HG03432 (cell line): ENCODE measurements around the gene CNRIP1.
"Not testable (repeated sequence)": the region's sequence is repeated elsewhere in the genome, so short reads cannot be mapped to it uniquely, and the experiment has no call there.

Experiments
- ATAC-seq: cut with Tn5 transposase; IDR thresholded peaks from one replicate; pipeline ENCODE4 v1.9.1; 2021; ENCODE audit warnings: mild to moderate bottlenecking, moderate library complexity; ENCODE audit not compliant: unreplicated experiment

The CNRIP1 gene, protein sequence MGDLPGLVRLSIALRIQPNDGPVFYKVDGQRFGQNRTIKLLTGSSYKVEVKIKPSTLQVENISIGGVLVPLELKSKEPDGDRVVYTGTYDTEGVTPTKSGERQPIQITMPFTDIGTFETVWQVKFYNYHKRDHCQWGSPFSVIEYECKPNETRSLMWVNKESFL

DNA sequence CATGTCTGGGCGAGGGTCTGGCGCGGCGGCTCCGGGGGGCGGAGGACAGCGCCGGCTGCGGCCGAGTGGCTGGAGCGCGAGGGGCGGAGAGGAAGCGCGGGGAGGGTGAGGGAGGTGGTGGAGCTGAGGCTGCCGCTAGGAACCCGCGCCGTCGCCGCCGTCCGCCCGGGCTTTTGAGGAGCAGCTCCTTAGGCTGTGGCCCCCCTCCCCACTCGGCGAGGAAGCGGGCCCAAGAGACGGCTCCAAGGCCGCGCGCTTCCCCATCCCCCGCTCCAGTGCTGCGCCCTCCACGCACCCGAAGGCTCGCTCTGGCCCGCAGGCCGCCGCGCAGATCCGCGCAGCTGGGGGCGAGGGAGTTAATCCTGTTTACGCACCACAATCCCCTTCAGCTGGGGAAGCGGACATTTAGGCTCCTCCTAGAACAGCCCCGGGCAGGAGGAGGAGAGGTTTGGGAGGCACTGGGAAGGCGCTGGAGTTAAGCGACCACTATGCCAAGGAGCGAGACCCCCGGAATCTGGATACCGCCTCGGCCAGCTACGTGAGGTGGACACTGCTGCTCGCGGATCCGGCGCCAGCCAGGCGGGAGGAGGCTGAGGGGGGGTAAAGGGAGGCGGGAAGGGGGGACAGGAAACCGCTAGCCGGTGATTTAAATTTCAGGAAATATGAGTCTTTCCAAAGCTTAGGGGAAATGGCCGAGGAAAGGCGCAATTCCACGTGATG lies at the start of gene CNRIP1:
CNRIP1 (minus strand) TSS at position 552 of the 720 bp plus-strand sequence; CDS start at position 3, 549 bp downstream.
- peak; percentile 37 for ATAC-seq

DNA sequence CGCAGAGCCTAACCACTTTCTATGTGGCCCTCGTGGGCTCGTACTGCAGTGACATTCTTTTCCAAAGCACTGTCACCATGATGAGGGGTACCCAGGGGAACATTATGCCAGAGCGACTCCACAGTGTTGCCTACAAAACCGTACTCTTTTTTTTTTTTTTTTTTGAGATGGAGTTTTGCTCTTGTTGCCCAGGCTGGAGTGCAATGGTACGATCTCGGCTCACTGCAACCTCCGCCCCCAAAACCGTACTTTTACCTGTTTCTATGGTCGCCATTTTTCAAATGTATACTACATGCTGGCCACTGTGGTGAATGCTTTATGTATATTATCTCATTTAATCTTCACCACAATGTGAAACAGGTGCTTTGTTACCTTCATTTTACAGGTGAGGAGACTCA lies 49.6 kb upstream of the CNRIP1 start:
- ATAC-seq = no peak

DNA sequence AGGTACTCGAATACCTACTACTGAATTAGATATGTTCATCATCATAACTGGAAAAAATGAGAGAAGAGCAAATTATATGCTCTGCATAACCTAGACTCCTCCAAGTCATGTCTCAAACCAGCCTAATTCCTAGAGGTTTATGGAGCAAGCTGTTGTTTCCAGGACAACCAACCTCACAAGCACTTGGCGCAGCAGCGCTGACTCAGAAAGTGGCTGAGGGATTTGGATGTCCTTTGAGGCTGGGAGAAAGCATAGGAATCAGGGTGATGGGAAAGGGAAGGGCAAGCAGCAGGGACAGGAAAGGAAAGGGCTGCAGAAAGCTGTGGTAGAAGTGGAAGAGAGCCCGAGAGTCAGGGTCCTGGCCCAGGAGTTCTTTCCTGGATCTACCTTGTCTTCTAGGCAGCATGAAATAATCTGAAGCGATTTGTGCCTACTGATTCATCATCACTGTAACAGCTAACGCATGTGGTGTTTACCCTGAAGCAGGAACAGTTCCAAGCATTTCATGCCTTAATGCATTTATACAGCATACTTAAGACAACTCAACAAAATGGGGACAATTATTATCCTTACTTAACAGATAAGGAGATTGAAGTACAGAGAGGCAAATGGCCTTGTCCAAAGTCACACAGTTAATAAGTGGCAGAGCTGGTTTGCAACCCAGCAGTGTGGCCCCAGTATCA lies 49.0 kb upstream of the CNRIP1 start:
- ATAC-seq = no peak

DNA sequence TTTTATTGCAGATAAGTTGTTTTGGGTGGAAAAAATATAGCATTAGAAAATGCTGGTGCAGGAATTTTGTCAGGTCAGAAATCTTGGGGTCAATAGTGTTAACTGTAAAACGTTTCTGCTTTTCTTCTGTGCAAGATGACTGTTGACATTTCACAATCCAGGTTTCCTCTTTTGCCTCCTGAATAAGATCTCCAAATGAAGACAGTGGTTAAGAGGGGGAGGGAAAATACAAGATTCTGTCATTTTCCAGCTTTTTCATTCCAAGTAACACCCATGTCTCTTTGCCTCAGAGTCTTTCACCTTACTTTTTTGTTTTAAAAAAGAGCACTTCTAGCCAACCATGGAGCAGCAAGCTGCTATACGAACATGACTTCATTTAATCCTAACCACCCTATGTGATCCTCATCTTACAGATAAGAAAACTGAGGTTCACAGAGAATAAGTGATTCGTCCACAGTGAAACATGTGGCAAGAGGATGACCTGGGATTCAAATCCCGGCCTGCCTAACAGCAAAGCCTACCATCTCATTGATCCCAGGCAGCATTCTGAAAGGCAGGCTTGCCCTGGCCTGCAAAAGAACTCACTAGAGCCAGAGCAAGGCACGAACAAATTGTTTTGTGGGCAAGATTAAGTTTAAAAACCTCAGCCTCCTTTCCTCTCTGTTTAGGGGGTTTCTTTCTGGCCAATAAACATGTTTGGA lies 48.4 kb upstream of the CNRIP1 start:
- ATAC-seq = no peak

DNA sequence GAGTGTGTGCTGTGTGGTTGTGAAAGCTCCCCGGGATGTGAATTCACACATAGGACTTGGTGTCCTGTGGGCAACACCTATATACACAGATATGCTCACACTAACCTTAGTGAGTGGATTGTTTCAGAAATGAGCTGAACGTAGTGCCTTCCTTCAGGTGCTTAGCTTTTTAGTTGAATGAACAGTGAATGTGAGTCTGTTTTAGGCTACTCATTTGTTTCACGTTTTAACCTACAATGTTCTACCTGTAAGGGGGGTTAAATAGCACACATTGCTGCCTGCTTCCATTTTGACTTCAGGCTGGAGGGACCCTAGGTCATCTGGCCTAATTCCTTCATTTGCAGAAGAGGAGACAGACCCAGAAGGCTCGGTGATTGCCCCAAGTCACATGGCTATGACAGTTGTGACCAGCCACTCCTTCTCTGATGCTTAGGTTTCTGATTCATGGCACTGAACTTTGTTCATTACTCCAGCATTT lies 46.4 kb upstream of the CNRIP1 start:
- peak; percentile 49 for ATAC-seq

DNA sequence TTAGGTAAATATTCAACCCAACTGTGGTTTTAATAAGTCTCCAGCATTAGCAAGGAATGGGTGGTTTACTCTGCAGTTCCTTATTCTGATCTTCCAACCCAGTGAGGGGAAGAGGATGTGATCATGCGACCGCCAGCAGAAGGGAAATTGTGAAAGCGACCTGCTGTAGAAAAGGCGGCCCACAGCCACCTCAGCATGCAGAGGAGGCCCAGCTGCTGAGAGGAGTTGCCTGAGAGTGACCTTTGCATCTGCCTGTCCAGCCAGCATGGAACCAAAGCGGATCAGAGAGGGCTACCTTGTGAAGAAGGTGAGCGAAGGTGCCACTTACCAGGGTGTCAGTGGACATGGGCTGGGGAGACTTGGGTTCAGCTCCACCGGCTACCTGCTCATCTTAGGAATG lies 45.3 kb upstream of the CNRIP1 start, which contains the start of gene PLEK:
PLEK (plus strand) TSS at position 196 of the 400 bp plus-strand sequence; CDS start at position 266, 70 bp downstream.
- ATAC-seq = peak; percentile 67

DNA sequence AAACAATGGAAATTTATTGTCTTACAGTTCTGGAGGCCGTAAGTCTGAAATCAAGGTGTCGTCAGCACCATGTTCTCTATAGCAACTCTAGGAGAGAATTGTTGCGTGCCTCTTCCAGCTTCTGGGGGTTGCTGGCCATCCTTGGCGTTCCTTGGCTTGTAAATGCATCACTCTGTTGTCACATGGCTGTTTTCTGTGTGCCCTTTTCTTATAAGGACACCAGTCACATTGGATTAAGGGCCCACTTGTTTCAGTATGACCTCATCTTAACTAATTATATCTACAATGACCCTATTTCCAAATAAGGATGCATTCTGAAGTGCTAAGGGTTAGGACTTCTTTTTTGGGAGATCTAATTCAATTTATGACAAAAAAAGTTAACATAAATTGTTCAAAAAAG lies 44.0 kb upstream of the CNRIP1 start:
- ATAC-seq = no peak

DNA sequence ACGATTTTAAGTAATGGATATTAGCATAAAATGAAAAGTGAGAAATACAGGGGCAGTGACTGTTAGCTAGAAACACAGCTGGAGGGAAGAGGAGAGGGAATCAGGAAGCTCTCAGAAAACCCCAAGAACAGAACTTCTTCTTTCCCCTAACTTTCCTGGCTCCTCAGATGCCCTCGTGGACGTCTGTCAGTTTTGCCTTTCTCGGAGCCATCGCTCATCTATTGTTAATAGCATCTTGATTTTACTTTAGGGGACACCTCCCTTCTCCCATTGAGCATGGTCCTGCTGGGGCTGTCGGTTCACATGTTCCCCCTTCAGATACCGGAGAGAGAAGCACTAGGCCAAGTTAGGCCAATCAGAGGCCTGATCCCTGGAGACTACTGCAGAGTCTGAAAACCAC lies 43.0 kb upstream of the CNRIP1 start:
- no peak for ATAC-seq

DNA sequence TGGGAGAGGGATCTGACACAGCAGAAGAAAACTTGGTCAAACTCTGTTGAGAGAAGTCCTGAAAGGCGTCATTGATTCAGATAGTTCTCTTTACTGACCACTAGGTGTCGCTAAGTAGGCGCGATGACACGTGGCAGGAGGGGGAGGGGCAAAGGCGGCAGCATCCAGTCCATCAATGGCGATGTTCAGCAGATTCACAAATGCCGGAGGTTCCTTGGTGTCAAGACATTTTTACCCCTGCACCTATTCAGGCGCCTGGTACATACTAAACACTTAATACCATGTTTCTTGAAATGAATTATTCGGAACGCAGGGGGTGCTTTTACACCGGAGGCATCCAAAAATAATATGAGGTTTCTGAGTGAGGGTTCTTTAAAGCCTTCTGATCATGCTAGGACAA lies 42.3 kb upstream of the CNRIP1 start:
- ATAC-seq = peak; percentile 50

DNA sequence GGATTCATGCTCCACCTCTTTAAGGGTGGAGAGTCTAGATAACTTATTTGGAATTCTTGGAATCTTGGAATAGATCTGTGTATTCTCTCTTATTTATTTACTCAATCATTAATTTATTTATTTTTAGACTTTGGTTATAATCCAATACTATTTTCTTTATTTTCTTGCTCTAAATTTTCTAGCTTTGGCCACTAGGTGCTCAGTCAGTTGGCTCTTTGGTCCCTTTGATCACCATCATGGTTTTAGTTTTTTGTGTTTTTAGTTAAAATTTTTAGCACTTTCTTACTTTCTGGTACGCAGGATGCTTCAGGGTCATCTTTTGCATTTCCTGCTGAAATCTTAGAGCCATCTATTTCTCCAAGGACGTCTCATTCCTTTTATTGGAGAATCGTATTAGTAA lies 40.1 kb upstream of the CNRIP1 start:
- no peak for ATAC-seq

DNA sequence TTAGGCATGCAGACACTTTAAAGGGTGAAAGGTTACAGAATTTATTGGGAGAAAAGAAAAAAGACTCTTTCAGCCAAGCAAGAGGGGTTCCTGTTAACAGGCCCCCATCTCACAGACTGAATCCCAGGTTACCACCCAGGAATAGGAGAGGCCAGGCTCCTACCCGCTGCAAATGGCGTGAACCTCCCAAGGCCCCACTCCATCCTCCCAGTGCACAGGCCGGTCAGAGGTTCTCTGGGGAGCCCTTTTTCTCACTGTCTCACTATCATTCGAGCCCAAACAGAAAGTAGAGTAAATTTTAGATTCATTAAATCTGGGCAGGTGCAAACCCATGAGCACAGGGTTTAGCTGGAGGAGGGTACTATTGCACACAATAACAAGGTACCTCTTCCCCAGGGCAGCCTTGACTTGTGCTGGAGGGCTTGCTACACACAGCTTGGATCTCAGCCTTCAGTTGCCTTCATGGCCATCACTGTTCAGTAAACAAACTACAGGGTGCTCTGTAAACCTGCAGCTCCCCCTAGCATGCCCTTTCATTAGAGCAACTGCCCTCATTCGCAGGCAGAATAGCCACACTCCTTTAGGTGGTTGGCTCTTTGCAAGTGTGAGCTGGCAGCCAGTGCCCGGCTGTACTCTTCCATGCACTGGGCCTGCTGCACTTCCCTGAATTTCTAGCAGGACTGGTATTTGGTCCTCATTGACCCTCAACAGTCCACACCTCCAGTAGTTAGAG lies 38.0 kb upstream of the CNRIP1 start:
- peak; percentile 69 for ATAC-seq

DNA sequence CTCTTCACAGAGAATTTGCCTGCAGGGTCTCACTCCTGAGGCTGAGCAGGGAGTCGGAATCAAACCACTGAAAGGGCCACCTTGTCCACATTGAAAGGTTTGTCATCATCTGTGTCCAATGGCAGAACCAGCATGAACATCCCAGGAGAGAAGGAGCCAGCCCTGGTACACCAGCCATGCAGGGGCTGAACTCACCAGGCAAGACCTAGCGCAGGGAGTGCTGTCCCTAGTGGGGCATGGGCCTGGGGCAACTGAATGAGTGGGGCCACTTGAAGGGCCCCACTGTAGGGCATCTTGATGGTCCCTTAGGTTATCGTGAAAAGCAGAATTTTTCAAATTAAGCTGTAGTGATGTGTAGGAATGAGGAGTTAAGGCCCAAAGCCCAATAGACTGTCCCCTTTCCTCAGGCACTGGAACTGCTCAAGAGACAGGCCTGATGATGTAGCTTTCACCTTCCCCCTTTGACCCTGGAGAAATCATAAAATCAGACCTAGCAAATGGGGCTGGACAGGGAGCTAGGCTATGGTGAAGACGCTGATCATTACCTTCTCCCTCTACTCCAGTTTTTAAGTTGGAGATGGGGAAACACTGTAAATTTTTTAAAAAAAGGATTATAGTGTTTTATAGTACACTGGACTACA lies 37.0 kb upstream of the CNRIP1 start:
- ATAC-seq = no peak

DNA sequence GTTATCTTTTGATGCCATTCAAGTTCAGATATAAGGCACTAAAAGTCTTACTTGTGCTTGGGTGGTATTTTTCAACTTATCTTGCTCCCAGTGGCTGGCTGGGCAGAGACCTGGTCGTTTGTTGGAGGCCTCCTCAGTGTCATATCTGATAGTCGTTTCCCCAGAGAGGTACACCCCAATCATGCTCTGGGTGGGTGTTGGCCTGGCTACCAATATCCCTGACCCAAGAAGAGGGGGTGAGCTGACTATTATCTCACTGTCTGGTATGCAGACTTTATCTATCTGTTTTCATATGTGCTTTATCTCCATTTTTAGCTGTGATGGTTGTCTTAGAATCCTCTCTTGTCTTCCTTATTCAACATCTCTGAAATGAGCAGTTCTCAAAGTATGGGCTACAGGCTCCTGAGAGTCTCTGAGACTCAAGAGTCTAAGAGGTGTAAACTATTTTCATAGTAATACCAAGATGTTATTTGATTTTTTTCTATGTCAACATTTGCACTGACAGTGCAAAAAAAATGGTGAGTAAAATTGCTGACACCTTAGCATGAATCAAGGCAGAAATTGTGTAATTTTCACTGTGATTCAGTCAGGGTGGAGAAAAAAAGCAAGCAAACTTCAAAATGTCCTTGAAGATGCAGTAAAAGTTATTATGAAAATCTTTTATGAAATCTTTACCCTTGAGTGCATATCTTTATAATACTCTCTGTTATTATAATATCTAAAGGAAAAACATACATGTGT lies 33.1 kb upstream of the CNRIP1 start:
- ATAC-seq = no peak

DNA sequence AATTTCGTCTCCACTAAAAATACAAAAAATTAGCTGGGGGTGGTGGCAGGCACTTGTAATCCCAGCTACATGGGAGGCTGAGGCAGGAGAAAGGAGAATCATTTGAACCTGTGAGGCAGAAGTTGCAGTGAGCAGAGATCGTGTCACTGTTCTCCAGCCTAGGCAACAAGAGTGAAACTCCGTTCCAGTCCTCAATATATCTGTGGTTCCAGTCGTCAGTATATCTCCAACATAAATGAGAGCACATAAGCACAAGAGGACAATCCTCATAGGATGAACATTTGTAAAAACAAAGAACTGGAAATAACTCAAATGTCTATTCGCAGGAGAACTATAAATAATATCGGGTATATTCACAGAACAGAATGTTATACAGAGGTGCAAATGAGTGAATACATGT lies 32.2 kb upstream of the CNRIP1 start:
- no peak for ATAC-seq

DNA sequence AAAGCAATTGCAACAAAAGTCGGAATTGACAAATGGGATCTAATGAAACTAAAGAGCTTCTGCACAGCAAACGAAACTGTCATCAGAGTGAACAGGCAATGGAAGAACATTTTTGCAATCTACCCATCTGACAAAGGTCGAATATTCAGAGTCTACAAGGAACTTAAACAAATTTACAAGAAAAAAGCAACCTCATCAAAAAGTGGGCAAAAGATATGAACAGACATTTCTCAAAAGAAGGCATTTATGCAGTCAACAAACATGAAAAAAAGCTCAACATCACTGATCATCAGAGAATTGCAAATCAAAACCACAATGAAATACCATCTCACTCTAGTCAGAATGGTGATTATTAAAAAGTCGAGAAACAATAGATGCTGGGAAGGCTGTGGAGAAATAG lies 29.3 kb upstream of the CNRIP1 start:
- ATAC-seq = not testable (repeated sequence)

DNA sequence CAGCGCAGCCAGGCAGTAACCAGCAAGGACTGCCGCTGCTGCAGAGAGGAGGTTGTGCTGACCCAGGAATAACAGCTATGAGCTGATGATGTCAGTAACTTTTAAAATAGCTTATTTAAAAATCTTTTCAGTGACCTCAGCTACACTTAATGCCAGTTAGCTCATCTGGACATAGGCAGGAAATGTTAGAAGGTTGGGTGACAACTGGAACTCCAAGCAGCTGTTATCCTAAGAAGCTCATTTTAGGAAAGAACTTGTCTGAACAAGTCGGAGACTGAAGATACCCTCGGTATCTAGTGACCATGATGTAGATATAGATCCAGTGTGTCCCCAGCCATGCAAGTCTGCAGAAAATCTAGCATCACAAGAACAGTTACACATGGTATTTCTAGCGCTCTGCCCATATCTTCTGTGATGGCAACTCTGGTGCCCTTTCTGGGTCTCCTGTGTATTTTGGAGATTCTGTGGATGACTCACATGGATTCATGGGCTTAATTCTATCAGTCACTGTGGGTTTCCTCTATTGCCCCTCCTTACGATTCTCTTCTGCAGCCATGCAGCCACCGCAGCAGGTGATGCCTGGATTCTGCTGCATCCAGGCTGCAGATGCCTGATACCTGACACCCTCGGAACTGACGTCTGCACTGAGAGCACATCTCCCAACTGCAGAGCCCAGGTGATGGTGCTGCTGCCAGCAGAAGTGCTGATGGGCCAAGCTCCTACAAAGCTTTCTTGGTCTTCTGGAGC lies 25.6 kb upstream of the CNRIP1 start:
- no peak for ATAC-seq

DNA sequence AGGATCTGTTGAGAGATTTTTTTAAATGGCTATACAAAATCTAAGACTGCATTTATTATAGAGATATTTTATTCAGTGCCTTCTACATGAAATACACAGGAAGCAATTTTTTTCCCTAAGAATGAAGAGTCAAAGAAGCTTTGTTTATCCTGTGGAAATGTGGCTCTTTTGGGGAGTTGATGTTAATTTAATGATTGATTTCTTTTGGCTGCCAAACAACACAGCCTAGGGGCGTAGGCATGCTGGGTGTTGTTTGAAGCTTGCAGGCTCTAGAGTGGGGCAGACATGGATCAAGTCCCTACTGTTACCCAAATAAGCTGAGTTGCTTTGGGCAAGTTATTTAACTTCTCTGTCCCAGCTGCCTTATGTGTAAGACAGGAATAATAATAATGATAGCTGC lies 24.3 kb upstream of the CNRIP1 start:
- no peak for ATAC-seq

DNA sequence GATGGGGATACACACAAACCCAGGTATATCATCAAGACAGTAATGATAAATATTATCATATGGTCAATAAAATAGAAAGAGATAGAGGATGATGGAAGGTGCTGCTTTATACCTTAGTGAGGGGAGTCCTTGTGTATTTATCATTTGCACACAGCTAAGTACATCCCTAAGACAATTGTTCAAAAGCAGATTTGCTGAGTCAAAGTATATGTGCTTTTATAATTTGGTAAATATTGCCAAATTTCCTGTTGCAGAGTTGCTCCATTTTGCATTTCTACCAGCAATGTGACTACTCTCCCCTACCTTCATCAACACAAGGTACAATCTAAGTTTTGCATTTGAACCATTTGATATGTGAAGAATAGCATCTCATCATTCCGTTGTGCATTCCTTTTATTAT lies 22.7 kb upstream of the CNRIP1 start:
- ATAC-seq = no peak

DNA sequence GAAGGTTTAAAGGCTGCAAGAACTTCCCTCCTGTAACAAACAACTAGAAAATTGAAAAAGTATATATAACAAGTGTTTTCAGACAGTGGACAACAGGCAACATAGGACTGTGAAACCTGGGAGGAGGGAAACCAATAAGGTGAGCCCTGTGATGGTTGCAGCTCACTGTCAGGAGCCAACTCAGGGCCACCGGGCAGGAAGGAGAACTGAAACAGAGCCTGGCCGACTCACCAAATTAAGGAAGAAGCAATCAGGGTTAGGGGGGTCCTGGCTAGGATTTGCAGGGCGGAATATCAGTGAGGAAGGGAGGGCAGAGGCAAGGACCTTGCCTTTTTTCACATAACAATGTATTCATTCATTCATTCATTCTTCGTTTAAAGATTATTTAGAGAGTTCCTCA lies 21.8 kb upstream of the CNRIP1 start:
- no peak for ATAC-seq
